ENCODE results near the gene PRR14.

GRCh38 chr16:30700491-30700890 lies 49.7 kb downstream of the PRR14 start:
- TF ChIP-seq POLR2A (IDR thresholded peaks at IDR 0.05; ENCODE audit: low read length) (no peak), GATA1 (IDR thresholded peaks at IDR 0.05; ENCODE audit: low read depth, low read length) (no peak)
